Activated CD4-positive, CD25-positive, alpha-beta regulatory T cell treated with anti-CD3 and anti-CD28 coated beads, Interleukin-2, amount 50 U/mL, for 72 hours (primary cell): ENCODE data around the gene EMC1.
"Not testable (repeated sequence)": the region's sequence is repeated elsewhere in the genome, so short reads cannot be mapped to it uniquely, and the experiment has no call there.

Source experiments
- DNase-seq: peaks from one replicate; pipeline ENCODE4 v3.0.0; 2021

EMC1 gene

DNA sequence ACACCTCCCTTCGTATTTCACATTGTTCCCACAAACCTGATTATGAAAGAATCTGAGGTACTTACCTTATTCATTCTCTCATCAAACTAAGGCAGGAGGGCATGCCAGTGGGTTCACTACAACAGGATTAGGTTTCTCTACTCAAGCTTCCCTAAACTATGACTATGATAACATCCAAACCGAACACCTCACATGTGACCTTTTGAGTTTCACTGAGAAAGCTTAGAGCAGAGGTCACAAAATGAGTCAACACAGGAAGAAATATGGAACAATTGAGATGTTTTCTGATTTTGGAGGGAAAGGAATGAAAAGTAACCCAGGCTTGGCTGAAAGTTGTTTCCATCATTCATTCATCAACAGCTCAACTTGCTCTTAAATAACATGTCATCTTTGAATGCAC is 65.3 kb downstream of the EMC1 start:
- DNase-seq = no peak

DNA sequence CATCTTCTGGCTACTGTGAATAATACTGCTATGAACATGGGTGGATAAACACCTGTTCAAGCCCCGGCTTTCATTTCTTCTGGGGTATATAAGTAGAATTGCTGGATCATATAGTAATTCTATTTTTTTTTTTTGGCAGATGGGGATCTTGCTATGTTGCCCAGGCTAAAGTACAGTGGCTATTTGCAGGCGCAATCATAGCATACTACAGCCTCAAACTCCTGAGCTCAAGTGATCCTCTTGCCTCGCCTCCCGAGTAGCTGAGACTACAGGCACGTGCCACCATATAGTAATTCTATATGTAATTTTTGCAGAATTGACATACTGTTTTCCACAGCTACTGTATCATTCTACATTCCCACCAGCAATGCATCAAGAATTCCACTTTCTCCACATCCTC is 69.1 kb downstream of the EMC1 start:
- DNase-seq = no peak

DNA sequence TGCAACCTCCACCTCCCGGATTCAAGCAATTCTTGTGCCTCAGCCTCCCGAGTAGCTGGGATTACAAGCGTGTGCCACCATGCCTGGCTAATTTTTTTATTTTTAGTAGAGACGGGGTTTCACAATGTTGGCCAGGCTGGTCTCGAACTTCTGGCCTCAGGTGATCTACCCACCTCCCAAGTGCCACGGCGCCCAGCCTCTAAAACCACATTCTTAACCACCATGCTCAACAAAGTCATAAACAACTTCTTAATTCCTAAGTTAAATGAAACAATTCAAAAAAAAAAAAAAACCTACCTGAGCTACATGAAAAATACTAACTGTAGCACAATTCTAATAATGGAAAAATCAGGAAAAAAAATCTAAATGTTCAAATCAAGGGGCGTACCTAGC is 71.1 kb downstream of the EMC1 start:
- not testable (repeated sequence) for DNase-seq

DNA sequence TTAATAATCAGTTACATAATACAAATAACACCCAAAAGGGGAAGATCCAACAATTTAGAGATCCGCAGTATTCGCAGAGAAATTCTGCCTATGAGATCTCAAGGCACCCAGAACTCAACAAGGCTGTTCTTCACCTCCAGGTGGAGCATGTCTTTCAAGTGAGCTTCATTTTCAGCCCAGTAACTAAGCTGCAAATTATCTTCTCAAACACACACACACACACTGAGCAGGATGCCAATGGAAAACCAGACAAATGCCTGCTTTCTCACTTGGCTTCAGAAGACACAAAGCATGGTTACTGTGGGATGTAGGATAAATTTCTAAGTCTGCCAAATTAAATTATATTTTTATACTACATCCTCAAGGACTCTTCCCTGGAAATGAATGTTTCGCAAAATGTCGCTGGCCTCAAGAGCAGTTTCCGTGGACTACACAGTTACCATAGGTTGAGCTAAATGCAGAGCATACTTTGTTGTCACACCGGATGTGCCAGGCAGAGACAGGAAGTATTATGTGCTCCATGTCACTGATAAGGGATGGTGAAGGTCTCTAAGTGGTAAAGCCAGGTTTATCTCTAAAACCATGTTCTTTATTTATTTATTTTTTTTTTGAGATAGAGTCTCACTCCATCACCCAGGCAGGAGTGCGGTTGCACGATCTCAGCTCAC is 71.6 kb downstream of the EMC1 start:
- no peak for DNase-seq

DNA sequence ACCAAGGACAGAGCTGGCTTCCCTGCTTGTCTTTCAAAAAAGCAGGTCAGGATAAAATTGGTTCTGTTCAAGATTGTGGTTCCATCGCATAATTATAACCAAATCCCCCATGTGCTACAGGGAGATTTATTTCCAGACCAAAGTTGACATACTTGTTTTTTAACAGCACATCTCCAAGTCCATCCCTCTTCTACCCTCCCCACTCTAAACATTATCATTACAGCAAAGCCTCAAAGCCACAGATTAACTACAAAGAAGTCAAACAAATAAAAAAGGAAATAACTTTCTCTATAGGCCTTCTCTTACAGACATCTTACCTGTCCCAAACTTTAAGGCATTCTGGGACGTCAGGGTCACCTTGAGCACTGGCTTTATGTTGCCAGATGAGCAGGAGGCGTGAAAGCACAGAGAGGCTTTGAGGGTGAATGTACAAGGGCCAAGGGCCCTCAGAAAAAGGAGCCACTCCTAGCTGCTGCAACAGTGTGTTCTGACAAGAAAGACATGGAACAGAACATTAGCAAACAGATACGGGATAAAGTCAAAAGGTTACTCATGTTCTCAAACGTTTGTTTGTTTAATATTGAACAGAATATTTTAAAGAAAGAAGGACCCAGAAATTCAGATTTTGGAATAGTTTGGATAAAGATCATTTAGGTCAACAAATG is 72.5 kb downstream of the EMC1 start:
- DNase-seq = no peak

DNA sequence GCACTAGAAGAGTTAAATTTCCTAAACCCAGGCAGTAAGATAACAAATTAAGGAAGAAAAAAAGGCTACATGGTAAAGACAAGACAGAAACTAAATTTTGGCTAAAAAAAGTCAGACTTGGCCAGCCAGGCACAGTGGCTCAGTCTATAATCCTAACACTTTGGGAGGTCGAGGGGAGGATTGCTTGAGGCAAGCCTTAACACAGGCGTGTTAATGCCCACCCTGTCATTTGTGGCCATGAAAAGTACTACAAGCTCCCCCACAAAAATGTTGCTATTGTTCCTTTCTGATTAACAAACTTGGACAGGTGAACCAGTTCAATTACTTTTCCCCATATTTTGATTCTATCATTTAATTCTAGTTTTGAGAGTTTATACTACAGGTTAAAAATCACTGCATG is 73.5 kb downstream of the EMC1 start:
- DNase-seq = no peak

DNA sequence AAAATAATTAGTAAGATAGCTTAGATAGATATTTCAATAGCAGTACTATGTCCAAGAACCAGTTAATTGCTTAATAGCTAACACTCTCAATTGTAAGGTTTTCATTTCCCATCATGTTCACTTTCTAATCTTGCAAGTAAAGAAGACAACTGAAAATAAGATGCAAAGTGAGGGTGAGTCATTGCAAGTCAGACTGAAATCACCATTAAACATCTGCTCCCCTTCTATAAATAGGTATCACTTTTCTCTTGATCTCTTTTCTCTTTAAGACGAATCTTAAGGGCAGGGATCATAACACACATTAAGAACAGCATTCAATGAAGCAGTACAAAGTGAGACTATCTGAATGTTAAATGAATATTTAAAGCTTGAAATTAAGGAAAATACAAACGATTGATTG is 81.7 kb downstream of the EMC1 start:
- no peak for DNase-seq

DNA sequence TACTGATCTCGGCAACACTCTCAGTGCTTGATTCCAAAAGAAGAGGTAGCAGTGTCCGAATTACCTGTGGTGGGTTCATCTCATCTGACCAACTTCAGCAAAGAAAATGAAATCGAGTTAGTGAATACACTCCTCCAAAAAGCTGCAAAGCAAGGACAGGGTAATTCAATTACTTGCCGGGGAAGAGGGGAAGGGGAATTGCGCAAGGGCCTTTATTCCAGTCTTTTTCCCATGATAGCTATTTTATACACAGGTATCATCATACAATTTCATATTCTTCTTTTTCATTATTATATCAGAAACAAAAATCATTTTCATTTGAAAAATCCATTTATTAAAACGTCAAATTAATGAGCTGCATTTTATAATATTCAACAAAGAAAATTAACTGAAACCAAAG is 84.2 kb downstream of the EMC1 start:
- no peak for DNase-seq

DNA sequence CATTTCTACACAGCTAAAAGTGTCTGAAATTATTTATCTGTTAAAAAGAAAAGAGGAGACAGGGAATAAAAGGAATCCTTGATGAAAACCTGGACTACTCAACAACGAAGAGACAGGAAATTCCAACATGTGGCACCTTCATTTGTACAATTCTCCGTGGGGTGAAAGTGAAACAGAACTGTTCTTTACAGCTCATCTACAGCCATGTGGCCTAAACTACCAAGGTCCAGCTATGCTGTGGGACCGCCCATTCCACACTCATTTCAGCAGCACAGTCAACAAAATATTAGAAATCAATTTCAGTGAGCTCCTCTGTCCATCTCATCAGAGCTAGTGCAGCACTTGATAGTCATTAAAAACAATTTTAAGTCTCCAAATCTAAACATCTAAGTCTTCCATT is 85.3 kb downstream of the EMC1 start:
- no peak for DNase-seq
